ENCODE results near the gene CREM.

The CREM gene

DNA sequence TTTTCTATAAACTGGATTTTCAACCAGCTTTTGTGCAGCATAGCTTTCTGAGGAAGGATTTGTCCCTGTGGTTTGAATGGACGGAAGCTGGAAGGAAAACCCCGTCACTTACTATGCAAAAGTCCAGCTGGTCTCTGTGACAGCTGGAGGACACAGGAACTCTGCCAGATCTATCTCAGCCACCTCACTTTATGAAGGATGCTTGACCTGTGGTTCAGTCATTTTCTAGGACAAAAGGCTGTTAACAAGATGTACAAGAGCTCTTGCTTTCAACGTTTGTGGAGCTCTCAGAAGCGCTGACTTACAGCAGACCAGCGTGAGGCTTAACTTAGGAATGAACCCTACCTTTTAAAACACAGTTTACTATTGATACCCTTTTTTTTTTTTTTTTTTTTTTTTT is 90.8 kb downstream of the CREM start:
- DNase-seq (ENCODE audit: extremely low read depth in 1 of 2, low read depth in 1 of 2) = no peak

DNA sequence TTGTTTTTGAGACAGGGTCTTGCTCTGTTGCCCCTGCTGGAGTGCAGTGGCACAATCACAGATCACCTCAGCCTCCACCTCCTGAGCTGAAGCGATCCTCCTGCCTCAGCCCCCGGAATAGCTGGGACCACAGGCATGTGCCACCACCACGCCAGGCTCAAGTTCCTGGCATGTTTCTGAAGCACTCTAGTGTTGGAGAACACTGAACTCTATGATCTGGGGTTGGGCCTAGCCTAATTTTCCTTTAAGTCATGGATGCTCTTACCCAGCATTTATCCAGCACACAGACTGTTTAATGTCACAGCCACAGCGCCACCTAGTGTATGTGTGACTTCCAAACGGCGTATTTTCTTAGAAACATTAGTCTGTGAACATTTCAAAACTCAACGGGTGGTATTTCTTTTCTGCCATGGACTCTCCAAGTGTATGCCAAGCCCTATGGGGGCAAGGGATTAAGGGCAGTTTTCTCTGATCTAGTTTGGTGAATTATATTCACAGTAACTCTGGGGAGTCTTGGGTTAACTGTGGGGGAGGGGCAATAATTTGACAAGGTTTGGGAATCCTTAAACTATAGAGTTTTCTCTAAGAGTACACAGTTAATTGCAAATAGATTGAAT is 91.8 kb downstream of the CREM start:
- peak; percentile 69 to 83 for DNase-seq (ENCODE audit: extremely low read depth in 1 of 2, low read depth in 1 of 2)

DNA sequence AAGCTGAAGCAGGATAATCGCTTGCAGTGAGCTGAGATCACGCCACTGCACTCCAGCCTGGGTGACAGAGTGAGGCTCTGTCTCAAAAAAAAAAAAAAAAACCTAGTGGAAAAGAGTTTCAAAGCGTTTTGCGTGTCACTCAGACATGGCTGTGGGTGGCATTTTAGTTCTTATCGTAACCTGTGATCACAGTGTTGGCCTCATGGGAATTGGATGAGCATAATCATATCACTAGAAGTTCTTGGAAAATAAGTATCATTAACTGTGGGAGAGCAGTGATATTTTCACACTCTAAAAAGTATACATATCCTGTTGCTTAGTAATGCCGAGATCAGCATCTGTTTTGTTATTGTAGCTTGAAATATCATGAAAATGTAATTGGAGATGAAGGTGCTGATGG is 92.6 kb downstream of the CREM start:
- no peak for DNase-seq (ENCODE audit: extremely low read depth in 1 of 2, low read depth in 1 of 2)

DNA sequence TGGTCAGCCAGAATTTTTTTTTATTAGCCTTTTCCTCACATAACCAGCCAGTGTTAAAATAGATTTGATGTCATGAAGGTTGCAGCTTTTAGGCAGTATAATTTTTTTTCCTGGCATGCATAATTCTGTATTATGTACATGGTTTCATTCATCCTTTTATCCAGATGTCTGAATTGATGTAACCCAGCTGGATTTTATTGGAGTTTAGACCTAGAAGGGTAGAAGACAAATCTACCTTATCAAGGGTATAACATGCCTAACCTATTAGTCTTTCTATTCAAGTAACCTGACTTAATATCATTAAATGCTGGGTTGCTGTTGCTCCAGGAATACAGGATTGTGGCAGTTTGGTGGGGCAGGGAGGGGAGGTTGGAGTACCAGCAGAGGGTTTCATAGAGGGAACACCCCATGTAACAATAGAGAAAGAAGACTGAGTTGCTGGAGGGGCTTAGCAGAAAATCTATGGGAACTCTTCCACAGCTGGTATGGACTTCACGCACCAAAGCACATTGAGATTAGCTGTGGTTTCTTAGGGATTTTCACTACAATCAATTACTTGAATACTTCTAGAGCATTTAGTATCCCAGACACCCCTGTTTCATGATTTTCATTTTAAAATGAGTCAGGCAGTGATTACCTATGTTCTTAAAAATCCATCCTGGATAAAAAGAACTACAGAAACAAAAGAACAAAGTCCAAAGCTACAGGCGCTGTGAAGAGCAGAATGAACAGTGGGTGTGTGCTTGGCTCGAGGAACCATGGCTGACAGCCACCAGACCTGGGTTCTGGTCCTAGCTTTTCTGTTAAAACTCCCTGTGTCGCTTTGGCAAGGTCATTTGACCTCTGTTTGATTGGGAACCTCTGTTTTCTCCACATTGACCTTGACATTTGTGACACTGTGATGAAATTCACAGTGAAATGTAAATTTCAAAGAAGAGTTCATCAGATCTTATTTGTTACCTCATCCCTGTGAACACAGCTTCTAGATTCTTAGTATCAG is 93.5 kb downstream of the CREM start:
- no peak for DNase-seq (ENCODE audit: extremely low read depth in 1 of 2, low read depth in 1 of 2)

DNA sequence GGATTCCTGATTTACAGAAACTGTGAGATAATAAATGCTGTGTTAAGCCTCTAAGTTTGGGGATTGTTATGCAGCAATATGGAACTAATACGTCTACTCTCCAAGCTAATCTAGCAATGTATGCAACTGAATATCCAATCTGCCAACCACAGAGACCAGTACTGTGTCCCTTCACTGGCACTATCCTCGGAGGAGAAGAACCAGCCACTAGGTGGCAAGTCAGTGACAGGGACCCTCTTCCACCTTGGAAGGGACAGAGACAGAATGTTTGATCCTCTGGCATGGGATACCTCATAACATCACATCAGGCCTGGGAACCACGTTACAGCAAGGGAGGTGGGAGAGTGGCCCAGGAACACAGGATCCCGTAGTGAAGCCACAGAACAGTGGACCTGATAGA is 96.4 kb downstream of the CREM start:
- no peak for DNase-seq (ENCODE audit: extremely low read depth in 1 of 2, low read depth in 1 of 2)

DNA sequence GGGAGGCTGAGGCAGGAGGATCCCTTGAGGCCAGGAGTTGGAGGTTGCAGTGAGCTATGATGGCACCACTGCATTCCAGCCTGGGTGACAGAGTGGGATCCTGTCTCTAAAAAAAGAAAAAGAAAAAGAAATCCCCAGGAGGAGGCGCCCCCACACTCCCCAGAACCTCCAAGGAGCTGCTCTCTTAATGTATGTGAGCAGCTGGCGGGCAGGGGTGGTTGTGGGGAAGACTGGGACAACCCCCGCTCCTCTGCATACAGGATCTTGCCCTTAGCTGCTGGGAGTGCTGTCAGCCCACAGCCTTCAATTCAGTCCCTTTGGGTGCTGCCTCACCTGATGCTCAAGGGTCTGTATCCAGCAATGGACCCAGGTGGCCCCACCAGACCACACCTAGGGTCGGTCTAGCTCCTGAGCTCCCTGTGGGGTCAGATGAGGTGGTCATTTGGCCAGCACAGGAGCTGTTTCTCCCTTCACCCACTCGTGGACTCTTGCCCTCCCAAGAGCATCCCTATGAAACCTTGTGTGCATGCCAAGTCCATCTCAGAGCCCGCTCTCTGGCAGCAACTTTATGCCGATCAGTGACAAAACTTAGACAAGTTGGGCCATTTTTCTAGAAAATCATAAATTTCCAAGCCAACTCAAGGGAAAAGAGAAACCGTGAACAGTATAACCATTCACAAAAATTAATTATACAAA is 97.5 kb downstream of the CREM start:
- no peak for DNase-seq (ENCODE audit: extremely low read depth in 1 of 2, low read depth in 1 of 2)

DNA sequence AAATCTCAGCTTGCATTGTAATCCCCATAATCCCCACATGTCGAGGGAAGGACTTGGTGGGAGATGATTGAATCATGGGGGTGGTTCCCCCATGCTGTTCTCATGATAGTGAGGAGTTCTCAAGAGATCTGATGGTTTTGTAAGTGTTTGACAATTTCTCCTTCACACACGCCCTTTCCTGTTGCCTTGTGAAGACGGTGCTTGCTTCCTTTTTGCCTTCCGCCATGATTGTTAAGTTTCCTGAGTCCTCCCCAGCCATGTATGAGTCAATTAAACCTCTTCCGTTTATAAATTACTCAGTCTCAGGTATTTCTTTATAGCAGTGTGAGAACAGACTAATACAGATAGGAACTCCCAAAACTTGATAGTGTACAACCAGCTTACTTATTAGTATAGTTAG is 98.6 kb downstream of the CREM start:
- DNase-seq (ENCODE audit: extremely low read depth in 1 of 2, low read depth in 1 of 2) = no peak

DNA sequence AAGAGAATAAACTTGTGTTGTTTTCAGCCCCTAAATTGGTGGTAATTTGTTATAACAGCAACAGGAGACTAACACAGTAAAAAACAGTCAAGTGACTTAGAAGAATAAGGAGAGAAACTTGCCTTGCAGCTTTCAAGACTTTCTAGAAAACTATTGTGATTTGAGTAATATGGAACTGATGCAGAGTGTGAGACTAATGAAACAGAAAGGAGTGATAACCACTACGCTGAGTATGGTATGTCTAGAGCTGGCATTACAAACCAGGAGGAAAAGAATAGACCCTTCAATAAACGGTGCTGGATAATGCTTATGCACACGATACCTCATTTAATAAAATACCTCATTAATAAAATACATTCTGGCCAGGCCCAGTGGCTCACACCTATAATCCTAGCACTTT is 99.9 kb downstream of the CREM start:
- no peak for DNase-seq (ENCODE audit: extremely low read depth in 1 of 2, low read depth in 1 of 2)

DNA sequence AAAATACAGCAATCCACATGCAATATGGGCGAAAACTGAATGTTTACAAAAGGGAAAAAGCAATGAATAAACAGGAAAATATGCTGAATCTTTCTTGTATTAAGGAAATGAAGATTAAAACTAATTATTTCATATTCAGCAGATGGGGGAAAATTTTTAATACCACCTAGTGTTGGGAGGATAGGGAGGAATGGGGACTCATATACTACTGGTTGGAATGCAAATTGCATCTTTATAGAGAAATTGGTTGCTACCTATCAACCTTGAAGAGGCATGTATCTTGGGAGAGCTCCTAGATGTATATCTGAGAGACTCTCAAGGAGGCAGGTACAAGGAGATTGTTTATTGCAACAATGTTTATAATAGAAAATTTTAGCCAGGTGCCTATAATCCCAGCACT is 101.4 kb downstream of the CREM start:
- DNase-seq (ENCODE audit: extremely low read depth in 1 of 2, low read depth in 1 of 2) = no peak

DNA sequence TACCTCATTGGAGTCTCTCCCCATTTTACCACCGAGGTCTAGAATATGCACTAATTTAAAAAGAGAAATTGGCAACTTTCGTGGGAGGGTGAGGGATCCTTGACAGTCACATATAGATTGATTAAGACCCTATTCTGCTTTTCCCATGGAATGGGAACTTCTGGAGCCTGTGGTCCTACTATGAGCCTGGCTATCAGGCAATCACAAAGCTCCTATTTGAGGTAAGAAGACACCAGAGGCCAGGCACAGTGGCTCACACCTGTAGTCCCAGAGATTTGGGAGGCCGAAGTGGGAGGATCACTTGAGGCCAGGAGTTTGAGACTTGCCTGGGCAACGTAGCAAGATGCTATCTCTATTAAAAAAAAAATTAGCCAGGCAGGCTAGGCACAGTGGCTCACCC is 105.0 kb downstream of the CREM start:
- no peak for DNase-seq (ENCODE audit: extremely low read depth in 1 of 2, low read depth in 1 of 2)

DNA sequence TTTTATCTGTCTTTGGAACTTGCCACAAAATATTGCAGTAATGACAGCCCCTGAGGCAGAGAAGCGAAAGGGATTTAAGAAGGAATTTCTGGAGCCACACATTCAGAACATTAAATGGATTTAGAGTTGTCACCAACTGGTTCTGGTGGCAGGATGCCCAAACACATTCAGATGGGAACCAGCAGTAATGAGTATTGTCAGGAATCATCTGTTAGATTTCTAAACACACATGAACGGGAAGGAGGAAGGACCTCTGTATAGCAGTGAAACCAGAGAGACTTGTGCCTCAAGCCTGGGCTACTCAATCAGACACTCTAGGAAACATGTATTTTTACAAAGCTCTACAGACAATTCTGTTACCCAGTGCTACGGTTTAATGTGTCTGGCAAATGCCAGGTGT is 105.9 kb downstream of the CREM start:
- DNase-seq (ENCODE audit: extremely low read depth in 1 of 2, low read depth in 1 of 2) = no peak

DNA sequence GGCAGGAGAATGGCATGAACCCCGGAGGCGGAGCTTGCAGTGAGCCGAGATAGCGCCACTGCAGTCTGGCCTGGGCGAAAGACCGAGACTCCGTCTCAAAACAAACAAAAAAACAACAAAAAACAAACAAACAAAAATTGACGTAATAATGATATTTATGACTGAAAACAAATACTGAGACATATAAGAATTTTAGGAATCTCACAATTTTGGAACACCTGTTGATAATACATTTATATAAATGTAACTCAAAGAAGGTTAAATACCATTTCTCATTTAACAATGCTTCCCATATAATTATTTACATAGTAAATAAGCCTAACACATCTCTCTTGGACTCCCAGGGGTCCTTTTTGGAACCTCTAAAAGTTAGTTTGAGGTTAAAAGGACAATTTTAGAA is 107.4 kb downstream of the CREM start:
- DNase-seq (ENCODE audit: extremely low read depth in 1 of 2, low read depth in 1 of 2) = no peak

DNA sequence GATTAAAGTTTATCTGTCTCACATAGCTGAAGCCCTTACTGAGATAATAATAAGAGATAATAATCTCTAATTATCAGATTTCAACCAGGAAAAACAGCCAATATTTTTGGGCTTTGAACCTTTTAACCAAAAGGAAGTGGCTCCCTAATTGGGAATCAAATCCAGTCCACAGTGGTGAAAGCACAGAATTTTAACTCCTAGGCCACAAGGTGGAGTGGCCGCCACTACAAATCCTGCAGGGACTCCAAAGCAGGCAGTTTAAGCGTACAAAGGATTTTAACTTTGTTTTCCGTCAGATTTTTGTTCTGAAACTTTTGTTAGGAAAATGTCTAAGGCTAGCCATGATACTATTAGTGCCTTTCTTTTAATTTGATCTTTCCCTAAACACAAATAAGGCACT is 110.1 kb downstream of the CREM start:
- no peak for DNase-seq (ENCODE audit: extremely low read depth in 1 of 2, low read depth in 1 of 2)

DNA sequence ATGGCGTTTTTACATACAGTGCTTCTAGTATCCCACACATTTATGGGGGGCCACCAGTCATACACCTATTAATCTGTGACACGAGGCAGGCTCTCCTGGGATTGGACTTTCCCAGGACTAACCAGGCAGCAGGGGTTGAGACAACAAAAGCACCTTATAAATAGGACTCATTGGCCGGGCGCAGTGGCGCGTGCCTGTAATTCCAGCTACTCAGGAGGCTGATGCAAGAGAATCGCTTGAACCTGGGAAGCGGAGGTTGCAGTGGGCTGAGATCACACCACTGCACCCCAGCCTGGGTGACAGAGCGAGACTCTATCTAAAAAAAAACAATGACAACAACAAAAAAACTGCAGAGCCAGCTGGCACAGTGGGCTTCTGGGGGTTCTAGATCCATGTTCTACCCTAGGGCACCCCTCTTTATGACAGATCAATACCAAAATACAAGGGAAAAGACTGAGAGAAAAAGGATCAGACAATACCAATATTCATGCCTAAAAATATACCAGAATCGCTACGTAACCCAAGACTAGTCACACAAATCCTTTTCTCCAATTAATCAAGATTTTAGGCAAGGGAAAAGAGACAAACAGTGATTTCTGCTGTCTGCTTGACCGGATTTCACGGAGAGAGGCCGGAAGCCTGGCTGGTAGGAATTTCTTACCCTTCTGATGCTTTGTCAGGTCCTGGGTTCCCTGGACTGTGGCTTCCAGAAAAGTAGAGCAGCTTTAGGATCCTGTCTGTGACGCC is 111.3 kb downstream of the CREM start:
- DNase-seq (ENCODE audit: extremely low read depth in 1 of 2, low read depth in 1 of 2) = no peak

DNA sequence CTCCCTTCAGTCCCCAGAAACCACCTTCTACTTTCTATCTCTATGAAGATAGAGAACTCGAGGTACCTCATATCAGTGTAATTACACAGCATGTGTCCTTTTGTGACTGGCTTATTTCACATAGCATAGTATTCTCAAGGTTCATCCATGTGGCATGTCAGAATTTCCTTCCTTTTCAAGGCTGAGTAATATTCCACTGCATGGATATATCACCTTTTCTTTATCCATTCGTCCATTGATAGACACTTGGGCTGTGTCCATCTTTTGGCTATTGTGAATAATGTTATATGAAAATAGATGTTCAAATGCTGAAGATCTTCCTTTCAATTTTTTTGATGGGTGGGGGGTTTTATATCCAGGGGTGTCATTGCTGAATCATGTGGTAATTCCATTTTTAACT is 117.9 kb downstream of the CREM start:
- no peak for DNase-seq (ENCODE audit: extremely low read depth in 1 of 2, low read depth in 1 of 2)

DNA sequence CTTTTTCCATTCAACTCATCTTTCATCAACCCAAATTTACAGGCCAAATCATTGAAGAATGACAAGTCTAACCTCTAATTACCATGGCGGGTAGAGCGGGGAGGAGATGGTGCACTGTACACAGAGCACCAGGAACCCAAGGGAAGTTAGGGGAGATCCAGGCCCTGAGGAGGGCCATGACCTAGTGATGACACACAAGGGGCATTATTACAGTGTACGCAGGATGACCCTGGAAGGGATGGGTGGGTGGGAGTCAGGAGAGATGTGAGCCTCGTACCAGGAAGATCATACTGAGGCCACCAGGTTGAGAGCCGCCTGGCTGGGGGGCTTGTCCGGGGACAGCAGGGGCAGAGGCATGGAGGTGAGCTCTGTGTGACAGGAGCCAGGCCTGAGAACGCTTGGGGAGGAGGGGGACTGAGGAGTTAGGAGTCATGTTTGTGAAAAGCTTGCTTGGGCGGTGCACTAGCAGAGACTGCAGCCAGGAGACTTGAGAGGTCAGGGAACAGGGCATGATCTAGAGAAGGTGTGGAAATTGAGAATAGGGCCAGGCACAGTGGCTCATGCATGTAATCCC is 120.2 kb downstream of the CREM start:
- no peak for DNase-seq (ENCODE audit: extremely low read depth in 1 of 2, low read depth in 1 of 2)

DNA sequence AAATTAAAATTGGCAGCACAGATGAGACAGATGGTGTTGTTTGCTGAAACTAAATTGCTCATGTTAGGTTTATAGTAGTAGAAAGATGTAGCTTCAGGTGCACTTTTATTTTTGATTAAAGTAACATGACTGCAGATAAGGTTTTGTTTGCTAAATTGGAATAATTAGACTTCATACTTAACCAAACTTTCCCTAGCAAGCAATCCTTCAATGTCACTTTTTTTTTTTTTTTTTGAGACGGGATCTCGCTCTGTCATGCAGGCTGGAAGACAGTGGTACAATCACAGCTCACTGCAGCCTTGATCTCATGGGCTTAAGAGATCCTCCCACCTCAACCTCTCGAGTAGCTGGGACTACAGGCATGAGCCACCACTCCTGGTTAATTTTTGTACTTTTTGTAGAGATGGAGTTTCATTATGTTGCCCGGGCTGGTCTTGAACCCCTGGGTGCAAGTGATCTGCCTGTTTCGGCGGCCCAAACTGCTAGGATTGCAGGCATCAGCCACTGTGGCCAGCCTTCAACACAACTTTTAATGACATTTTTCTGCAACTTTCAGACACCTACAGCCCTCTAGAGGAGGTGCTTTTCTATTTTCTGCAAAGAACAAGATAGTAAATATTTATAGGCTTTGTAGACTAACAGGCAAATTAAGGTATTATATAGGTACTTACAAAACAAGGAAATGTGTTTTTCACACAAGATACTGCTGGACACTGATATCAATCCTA is 124.9 kb downstream of the CREM start:
- no peak for DNase-seq (ENCODE audit: extremely low read depth in 1 of 2, low read depth in 1 of 2)

DNA sequence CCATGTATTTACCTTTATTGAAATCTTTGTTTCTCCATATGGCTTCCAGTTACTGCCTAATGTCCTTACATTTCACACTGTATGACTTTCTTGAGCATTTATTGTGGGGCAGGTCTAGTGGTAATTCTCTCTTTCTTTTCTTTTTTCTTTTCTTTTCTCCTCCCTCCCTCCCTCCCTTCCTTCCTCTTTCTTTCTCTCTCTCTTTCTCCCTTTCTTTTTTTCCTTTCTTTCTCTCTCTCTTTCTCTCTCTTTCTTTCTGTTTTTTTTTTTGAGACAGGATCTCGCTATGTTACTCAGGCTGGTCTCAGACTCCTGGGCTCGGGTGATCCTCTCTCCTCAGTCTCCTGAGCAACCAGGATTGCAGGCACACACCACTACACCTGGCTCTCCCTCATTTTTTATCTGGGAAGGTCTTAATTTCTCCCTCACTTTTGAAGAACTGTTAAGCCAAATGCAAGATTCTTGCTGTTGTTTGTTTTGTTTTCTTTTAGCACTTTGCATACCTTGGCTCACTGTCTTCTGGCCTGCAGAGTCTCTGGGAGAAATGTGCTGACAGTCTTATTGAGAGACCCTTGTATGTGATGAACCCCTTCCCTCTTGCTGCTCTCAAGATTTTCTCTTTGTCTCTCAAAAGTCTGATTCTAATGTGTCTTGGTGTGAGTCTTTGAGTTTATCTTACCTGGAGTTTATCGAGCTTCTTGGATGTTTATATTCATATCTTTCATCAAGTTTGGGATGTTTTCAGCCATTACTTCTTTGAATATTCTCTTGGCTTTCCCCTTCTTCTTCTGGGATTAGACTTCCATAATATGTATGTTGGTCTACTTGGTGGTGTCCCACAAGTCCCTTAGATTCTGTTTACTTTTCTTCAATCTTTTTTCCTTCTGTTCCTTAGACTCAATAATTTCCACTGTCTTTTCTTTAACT is 130.7 kb downstream of the CREM start:
- no peak for DNase-seq (ENCODE audit: extremely low read depth in 1 of 2, low read depth in 1 of 2)

DNA sequence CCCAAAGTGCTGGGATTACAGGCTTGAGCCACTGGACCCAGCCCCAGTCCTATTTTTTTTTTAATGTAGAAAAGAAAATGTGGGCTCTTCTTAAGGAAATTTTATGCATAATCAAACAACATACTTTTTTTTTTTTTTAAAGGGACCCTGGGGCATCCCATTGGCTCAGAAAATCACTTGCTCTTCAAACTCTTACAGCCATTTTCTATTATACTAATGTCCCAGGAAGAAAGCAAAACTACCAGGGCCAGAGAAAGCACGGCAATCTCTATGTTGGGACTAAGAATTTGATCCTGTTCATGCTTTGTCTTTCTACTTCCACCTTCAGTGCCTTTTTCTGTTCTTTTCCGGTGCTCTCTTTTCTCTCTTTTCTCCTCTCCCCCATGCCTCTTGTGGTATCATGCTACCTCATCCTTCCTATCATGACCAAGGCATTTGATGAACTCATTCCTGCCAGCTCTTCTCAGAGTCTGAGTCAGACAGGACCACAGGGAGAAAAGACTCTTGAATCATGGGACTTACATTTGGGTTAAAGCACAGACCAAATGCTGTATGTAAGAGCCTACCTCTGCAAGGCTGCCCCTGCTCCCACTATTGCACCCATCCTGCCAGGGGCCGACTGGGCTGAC is 133.2 kb downstream of the CREM start:
- no peak for DNase-seq (ENCODE audit: extremely low read depth in 1 of 2, low read depth in 1 of 2)
